NCI-H2107 treated with DMSO at 0.1 percent for 48 hours (cell line): Measurements from ENCODE around the gene FRS3.

Experiments used
- DNase-seq: peaks from one replicate; lab custom pipeline; 2025; ENCODE audit not compliant: unreplicated experiment; lab: John Stamatoyannopoulos, UW

The FRS3 gene

GRCh38 chr6:41791305-41791704 is 11.6 kb upstream of the FRS3 start:
- no peak for DNase-seq

DNA sequence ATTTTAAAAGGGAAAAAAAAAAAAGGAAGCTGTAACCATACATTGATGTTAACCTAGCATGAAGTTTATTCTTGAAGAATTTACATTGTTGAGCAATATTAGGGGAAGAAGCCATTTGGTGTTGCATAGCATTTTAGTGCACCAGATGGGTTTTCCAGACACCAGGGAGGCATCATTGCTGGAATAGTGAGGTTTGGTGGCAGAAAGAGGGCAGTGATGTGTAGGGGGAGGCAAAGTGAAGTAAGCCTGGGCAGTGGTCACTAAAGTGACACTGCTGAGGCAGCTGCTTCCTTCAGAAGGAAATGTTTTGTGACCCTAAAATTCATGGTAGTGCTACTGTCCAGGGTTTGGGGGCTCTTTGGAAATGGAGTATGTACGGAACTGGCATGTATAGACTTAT is 10.3 kb upstream of the FRS3 start:
- DNase-seq = no peak

- DNase-seq = no peak
These were observed 9.7 kb upstream of the FRS3 start for GRCh38 chr6:41789390-41789724.

GRCh38 chr6:41787219-41787917 is 7.7 kb upstream of the FRS3 start, which contains the start of gene TOMM6:
TSS of gene TOMM6 (plus strand) at chr6:41787694. CDS start at chr6:41787698, 4 bp downstream.
- DNase-seq = peak; percentile 52

DNA sequence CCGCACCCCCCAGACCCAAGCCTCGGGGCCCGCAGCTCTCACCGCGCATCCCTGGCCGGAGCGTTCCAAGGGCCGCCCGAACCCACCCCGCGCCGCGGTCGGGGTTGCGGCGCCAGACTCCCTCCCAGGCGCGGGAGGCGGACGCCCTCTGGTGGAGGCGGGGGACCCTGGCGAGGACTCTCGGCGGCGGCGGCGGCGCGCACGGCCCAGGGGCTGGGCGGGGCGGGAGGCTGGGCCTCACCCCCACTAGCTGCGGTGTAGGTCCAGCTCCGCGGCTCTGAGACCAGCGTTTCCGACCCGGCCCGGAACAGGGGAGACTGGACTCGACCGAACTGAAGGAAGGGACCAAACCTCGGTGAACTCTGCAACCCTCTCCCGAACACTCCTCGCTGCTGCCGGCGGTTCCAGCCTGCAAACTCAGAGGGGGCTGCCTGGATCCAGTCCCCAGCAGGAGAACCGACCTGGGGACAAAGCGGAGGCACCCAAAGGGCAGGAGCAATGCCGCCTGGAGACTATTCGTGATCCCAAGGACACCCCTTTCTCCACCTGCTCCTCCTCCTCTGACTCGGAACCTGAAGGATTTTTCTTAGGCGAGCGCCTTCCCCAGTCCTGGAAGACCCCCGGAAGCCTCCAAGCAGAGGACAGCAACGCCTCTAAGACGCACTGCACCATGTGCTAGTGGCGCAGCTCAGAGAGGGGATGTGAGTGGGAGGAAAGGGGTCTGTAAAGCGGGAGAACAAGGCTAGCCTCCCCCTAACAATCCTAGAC is 6.9 kb upstream of the FRS3 start:
- DNase-seq = peak; percentile 6

GRCh38 chr6:41785689-41786450 is 6.2 kb upstream of the FRS3 start:
- no peak for DNase-seq

DNA sequence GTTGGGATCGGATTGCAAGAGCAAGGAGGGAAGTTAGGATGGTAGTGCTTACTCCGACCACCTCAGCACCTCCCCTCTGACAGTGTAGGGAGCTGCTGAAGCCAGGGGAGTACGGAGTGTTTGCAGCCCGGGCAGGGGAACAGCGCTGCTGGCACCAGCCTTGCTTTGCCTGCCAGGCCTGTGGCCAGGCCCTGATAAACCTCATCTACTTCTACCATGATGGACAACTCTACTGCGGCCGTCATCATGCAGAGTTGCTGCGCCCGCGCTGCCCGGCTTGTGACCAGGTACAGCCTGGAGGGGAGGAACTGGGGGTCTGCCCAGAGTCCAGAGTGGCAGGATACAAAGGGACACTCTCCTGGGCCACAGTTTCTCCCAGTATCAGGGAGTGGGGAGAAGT is 5.6 kb upstream of the FRS3 start:
- DNase-seq = no peak

- DNase-seq = no peak
These were observed 5.0 kb upstream of the FRS3 start for GRCh38 chr6:41784581-41785171.

DNA sequence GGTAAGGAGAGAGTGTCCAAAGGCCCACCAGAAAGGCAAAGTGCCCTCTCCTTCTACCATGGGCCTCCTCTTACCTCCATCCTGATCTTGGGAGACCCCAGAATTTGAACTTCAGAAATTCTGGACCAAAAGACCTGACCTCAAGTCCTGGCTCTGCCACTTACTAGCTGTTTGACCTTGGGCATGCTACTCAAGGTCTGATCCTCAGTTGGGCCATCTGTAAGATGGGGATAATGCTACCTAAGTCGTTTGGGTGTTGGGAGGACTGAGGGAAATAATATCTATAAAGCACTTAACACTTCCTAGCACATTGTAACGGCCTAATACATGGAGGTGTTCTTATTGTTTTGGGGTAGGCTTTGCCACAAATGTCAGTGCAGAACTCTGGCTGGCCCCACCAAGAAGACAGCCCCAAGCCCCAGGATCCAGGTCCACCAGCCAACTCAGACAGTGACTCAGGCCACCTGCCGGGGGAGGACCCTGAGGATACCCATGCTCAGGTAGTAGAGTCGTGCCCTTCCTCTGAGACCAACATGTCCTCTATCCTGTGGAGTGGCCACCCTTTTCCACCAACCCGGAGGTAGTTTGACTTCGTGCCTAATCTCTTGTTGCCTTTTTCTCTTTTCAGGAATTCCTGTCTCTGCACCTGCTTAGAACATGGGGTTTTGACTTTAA is 3.5 kb upstream of the FRS3 start:
- DNase-seq = no peak

DNA sequence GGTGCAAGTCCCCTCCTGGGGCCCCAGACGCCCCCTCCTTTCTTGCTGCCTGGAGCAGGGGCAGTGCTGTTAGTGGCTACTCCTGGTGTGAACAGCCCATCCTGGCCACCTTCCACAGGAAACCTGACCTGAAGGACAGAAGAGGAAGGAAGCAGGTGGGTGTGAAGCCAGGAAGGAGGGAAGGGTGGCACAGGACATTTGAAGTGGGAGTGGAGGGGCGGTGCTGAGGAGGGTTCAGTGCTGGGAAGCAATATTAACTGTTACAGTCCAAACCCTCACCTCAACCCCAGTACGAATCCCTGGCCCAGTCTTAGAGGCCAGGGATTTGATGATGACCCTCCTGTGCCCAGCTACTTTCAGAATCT is 1.6 kb upstream of the FRS3 start:
- no peak for DNase-seq

- DNase-seq = no peak
These were observed 1.1 kb upstream of the FRS3 start, which contains the start of gene PRICKLE4 for GRCh38 chr6:41780551-41781365. TSS of gene PRICKLE4 (plus strand) at chr6:41780782. CDS start at chr6:41783474, 2,692 bp downstream.

GRCh38 chr6:41779336-41779735 is 364 bp downstream of the FRS3 start:
- no peak for DNase-seq

- DNase-seq = no peak
These were observed 805 bp downstream of the FRS3 start for GRCh38 chr6:41778895-41779294.

DNA sequence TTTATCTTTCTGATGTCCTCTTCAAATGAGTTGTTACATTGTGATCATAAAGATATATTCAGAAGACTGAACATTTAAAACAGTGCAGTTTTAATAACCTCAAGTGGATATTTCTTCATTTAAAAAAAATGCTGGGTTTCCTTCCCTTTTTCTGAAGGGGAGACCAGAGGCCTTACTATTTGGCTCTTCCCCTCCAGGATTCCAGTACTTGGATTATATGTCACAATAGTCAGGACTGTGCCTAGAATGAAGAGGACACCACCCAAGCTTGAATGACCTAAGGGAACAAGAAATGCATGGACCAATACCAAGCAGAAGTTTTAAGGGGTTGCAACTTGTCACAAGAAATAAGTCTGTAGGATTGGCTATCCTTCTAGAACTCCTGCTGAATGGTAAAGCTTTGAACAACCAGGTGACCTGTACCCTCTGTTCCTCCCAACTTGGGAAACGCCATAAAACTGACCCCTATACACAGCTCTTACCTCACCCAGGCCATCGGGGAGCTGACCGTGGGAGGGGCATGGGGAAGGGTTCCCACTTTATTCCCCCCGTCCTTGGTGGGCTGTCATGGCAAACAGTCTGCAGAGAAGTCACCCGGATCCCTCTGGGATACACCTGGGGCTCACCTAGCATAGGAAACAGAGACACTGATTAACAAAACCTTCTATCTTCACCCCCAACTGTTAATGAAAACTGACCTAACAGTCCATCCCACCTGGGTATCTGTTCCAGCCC is 2.0 kb downstream of the FRS3 start:
- DNase-seq = no peak

GRCh38 chr6:41775293-41775882 is 4.3 kb downstream of the FRS3 start:
- DNase-seq = no peak

DNA sequence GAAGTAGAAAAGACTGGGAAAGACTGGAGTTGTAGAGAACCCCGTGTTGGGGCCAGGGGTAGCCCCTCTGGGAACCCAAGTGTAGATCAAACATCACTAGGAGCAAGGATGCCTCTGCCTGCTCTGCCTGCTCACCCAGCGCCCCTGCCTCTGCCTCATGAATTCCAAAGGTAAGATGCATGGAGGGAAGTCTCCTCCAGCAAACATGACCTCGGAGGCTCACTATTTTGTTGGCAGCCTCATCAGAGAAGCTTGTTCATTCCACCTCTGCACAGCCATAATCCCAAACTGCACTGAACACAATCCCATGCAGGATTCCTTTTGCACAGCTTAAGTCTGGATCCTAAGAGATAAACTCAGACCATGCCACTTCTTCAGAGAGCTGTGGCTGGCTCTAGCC is 4.9 kb downstream of the FRS3 start:
- no peak for DNase-seq

DNA sequence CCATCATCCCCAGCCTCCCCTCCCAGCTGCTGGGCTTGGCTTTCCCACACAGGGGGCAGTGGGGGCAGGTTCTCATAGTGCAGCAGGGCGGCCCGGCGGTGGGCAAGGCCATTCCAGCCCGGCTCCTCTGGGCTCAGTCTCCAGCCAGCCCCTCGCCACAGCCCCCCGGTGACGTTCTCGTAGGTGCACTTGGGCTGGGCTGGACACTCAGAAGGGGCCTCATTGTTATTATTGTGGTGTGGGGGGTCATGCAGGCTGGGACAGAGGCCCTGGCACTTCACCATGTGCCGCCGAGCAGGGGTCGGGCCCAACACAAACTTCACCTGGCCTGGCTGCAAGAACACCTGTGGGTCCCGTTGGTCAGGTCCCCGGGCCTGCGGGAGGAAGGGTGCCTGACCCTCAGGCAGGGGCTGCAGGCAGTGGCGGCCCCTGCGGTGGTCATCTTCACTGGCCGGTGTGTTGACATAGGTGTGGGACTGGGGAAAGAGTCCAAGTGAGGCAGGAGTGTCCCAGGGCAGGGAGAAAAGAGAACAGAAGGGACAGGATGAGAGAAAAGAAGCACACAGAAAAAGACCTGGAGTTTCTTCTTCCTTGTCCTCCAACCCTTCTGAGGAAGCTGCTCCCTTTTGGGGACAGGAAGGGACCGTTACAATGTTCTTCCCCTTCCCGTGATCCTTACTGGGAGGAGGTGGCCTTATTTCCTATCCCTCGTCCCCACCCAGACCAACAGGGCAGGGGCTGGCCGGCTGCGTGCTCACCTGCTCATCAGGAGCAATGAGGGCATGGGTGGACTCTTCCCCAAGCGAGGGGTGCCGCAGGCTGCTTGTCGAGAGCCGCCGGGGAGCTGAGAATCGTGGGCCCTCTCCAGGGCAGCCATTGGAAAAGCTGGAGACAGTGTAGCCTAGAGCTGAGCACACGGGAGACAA is 8.4 kb downstream of the FRS3 start:
- DNase-seq = no peak
